HG03066 (cell line): Measurements from ENCODE around the gene MPLKIP.
A peak's percentile ranks its signal among the peaks of the same experiment; 100 is the strongest.
"Not testable (repeated sequence)": the region's sequence is repeated elsewhere in the genome, so short reads cannot be mapped to it uniquely, and the experiment has no call there.

ENCODE experiments used
- ATAC-seq: cut with Tn5 transposase; IDR thresholded peaks from one replicate; pipeline ENCODE4 v1.9.1; 2021; ENCODE audit warnings: low read depth; ENCODE audit not compliant: unreplicated experiment

The MPLKIP gene

GRCh38 chr7:40134428-40135316 is at the start of gene MPLKIP, which contains the start of gene SUGCT:
Gene MPLKIP, minus strand, starts transcription at chr7:40134622. Its CDS starts 55 bp downstream, at chr7:40134567.
Gene SUGCT, plus strand, starts transcription at chr7:40135005.
- peak; percentile 91 for ATAC-seq

- ATAC-seq = no peak
These were observed 48.0 kb upstream of the MPLKIP start for GRCh38 chr7:40182452-40182851.

DNA sequence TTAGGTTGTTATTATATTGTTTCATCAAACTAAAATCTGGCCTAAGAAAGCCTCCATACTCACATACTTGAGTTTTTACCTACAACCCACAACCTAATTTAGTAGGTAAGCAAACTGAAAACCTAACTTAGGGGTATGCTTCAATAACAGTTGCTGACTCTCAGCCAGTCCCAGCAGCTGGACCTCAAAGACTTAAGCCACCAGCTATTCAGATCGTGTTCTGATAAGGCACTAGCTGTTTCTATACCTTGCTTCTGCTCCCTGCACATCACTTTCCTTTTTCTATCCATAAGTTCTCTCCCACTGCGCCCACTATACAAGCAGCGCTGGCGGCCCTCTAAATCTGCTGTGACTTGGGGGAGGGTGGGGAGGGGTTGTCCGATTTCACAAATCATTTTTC is 42.6 kb upstream of the MPLKIP start:
- no peak for ATAC-seq

GRCh38 chr7:40175725-40176510 is 41.5 kb upstream of the MPLKIP start:
- ATAC-seq = no peak

DNA sequence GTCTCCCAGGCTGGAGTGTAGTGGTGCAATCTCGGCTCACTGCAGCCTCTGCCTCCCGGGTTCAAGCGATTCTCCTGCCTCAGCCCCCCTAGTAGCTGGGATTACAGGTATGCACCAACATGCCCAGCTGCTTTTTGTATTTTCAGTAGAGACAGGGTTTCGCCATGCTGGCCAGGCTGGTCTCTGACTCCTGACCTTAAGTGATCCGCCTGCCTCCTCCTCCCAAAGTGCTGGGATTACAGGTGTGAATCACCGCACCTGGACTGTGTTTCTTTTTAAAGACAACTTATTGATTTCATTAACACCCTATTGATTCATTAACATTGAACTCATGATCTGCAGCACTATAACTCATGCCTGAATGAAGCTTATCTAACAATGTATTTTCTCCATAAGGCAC is 40.8 kb upstream of the MPLKIP start:
- ATAC-seq = not testable (repeated sequence)

GRCh38 chr7:40173121-40173520 is 38.7 kb upstream of the MPLKIP start:
- not testable (repeated sequence) for ATAC-seq

DNA sequence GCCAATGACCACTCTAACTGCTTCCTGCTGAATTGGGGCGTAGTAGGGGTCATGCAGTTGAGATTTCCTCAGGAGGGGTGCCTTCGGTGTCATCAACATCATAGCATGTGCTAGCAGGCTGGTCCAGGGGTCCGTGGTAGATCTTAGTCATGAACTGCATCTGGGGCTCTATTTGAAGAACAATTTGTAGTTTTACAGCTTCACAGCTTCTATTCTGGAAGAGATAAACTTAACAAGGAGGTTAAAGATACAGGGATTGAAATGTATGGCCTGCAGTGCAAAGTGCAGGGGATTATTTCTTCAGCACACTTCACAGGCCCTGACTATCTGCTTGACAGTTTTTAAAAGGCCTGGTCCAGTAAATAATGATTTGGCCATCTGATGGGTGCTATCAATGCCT is 33.8 kb upstream of the MPLKIP start:
- not testable (repeated sequence) for ATAC-seq

DNA sequence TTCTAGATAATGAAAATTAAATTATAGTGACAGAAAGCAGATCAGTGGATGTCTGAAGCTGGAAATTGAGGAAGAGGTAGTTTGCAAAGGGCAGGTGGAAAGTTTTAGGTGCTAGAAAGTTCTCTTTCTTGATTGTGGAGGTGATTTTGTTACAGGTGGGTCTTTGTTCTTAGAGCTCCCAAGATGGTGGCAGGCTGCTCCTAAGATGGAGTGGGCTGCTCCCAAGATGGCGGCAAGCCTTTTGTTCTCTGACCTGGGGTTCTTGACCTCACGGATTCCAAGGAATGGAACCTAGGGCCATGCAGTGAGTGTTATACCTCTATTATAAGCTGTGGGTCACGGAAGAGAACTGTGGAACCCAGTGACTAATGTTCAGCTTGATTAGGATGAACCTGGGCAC is 32.9 kb upstream of the MPLKIP start:
- no peak for ATAC-seq

DNA sequence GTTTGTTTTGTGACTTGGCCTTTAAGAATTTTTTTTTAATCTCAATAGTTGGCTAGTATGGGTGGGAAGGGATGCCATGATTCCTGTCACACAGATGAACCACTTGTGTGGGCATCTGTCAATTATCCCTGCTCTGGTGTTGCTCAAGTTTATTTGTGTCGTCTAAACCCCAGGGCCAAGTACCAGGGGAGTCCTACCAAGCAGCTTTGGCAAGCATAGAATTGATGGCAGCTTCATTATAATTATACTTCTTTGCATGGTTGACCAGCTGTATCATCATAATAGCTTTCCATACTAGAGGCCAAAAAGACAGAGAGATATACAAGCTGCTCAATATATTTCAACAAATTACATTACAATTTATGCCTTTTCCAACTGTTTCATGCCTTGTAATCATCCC is 30.8 kb upstream of the MPLKIP start:
- no peak for ATAC-seq

DNA sequence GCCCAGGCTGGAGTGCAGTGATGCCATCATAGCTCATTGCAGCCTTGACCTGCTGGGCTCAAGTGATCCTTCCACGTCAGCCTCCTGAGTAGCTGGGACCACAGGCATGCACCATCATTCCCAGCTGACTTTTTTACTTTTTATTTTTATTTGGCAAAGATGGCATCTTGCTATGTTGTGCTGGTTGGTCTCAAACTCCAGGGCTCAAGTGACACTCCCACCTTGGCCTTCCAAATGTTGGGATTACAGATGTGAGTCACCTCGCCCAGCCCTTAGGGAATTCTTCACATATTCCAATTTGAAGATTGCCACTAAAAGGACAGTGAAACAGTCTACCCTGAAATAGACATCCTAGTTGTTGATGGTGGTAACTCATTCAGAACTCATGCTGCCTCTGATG is 28.1 kb upstream of the MPLKIP start:
- no peak for ATAC-seq

- ATAC-seq = no peak
These were observed 22.6 kb upstream of the MPLKIP start for GRCh38 chr7:40156988-40157387.

DNA sequence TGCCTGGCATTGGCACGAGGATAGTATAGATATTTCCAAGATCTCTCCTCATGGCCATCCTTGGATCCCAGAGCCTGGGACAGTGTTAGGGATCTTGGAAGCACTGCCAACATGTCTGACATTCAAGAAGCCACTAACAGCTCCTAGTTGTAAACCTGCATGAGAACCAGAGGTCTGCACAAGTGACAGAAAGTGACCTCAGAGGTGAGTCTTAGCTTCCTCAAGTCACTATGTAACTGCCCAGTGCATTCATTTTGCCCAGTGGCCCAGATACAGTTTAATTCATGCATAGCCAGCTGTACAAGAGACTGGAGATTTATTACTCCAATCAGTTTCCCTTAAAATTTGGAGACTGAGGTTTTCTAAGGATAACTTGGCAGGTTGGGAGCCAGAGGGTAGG is 17.1 kb upstream of the MPLKIP start:
- no peak for ATAC-seq

DNA sequence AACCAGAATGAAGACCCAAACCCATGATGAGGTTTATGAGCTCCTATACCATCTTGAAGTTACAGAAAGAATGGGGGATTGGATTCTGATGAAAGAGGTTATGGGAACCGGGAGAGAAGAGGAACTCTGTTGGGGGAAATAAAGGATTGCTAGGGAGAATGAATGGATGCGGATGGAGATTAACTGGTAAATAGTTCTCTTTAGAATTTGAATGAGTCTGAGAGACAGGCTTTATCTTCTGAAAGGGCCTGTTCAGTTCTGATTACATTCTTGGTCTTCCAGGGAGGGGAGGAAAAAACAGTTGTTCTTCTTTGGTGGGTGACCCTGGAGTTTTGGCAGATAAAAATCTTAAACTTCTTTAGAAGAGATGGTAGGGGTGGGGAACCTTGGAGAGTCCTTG is 14.2 kb upstream of the MPLKIP start:
- no peak for ATAC-seq

- not testable (repeated sequence) for ATAC-seq
These were observed 13.8 kb upstream of the MPLKIP start for GRCh38 chr7:40148247-40148580.

- ATAC-seq = no peak
These were observed 13.2 kb upstream of the MPLKIP start for GRCh38 chr7:40147371-40148246.

DNA sequence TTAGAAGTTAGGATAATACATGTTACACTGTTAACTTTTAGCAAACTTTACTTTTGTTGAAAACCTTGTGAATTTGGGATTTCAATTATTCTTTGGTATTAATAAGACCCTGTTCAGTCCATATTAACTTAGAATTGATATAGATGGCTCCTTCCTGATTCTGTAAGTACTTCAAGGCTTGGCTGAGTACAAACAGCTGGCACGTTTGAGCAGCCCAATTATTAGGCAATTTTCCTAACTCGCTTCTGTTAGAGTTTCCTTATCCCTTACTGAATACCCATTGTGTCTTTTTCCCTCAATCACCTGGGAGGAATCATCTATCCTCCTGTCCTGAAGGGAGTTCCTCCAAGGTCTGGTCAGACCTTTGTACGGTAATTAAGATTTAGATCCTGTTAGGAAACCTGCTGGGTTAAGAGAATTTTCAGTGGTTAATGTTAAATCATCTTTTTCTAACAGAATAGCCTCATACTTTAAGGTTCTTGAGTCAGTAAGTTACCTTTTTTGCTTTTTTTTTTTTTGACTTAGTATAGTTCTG is 11.2 kb upstream of the MPLKIP start:
- not testable (repeated sequence) for ATAC-seq

- not testable (repeated sequence) for ATAC-seq
These were observed 7.5 kb upstream of the MPLKIP start for GRCh38 chr7:40141916-40142315.

- not testable (repeated sequence) for ATAC-seq
These were observed 5.5 kb upstream of the MPLKIP start for GRCh38 chr7:40139891-40140290.

- ATAC-seq = no peak
These were observed 4.6 kb upstream of the MPLKIP start for GRCh38 chr7:40138973-40139372.

GRCh38 chr7:40137563-40137962 is 3.1 kb upstream of the MPLKIP start:
- no peak for ATAC-seq

GRCh38 chr7:40135317-40135610 is 842 bp upstream of the MPLKIP start:
- ATAC-seq = no peak
